Mesenchymal stem cell (in vitro differentiated cells and primary cell): ENCODE data around the gene KRTAP5-1.

Source experiments
- DNase-seq: peaks from one replicate; pipeline ENCODE4 v3.0.0-alpha.2; 2013
- H2AFZ ChIP-seq: one replicate; pipeline ENCODE4 v1.6.1; 2013; ENCODE audit warnings: low read depth, mild to moderate bottlenecking, control low read depth, inconsistent platforms, low read length, moderate library complexity
- H2AK5ac ChIP-seq: 2 replicates; pipeline ENCODE4 v1.6.1; 2013; ENCODE audit warnings: low read length, moderate library complexity, mild to moderate bottlenecking, inconsistent platforms; ENCODE audit not compliant: severe bottlenecking
- H2BK120ac ChIP-seq: one replicate; pipeline ENCODE4 v1.6.1; 2013; ENCODE audit warnings: low read depth, mild to moderate bottlenecking, inconsistent platforms, low read length, moderate library complexity
- H2BK12ac ChIP-seq, 2 experiments: one replicate each; pipeline ENCODE4 v1.6.1; 2013; ENCODE audit warnings: inconsistent platforms in 2 of 2, low read length in 2 of 2, mild to moderate bottlenecking in 2 of 2, moderate library complexity in 2 of 2, control low read depth in 1 of 2
- H2BK15ac ChIP-seq: one replicate; pipeline ENCODE4 v1.6.1; 2013; ENCODE audit warnings: mild to moderate bottlenecking, low read depth, inconsistent platforms; ENCODE audit not compliant: poor library complexity, severe bottlenecking
- H2BK5ac ChIP-seq: 2 replicates; pipeline ENCODE4 v1.6.1; 2013; ENCODE audit warnings: low read depth, mild to moderate bottlenecking, low read length, control low read depth, inconsistent platforms; ENCODE audit not compliant: poor library complexity, severe bottlenecking
- H3K14ac ChIP-seq, 2 experiments: one replicate each; pipeline ENCODE4 v1.6.1; 2013; ENCODE audit warnings: inconsistent platforms in 2 of 2, low read length in 2 of 2, control low read depth in 1 of 2, mild to moderate bottlenecking in 1 of 2, moderate library complexity in 1 of 2
- H3K18ac ChIP-seq, 2 experiments: one replicate each; pipeline ENCODE4 v1.6.1; 2013; ENCODE audit warnings: inconsistent platforms in 2 of 2, low read length in 2 of 2, control low read depth in 1 of 2, low read depth in 1 of 2, mild to moderate bottlenecking in 1 of 2
- H3K23ac ChIP-seq, 2 experiments: one replicate each; pipeline ENCODE4 v1.6.1; 2013; ENCODE audit warnings: inconsistent platforms in 2 of 2, low read length in 2 of 2, mild to moderate bottlenecking in 2 of 2, moderate library complexity in 2 of 2, control low read depth in 1 of 2
- H3K27ac ChIP-seq: 2 replicates; pipeline ENCODE4 v1.5.1; 2013; ENCODE audit warnings: mild to moderate bottlenecking, moderate library complexity, low read length, control low read depth, inconsistent platforms; ENCODE audit not compliant: poor library complexity, severe bottlenecking
- H3K27me3 ChIP-seq, 2 experiments: 2 replicates each; pipeline versions ENCODE4 v1.6.1 to v1.7.0; 2013; ENCODE audit warnings: low read length in 2 of 2, mild to moderate bottlenecking in 2 of 2, moderate library complexity in 2 of 2, control low read depth in 1 of 2, inconsistent platforms in 1 of 2; ENCODE audit not compliant: control insufficient read depth in 1 of 2, insufficient read depth in 1 of 2
- H3K36me3 ChIP-seq, 2 experiments: 2 replicates each; pipeline versions ENCODE4 v1.6.1 to v1.7.0; 2013; ENCODE audit warnings: low read length in 2 of 2, control low read depth in 1 of 2, inconsistent platforms in 1 of 2, low read depth in 1 of 2, mild to moderate bottlenecking in 1 of 2; ENCODE audit not compliant: insufficient read depth in 2 of 2, control insufficient read depth in 1 of 2
- H3K4ac ChIP-seq, 2 experiments: one replicate each; pipeline ENCODE4 v1.6.1; 2013; ENCODE audit warnings: inconsistent platforms in 2 of 2, low read length in 2 of 2, mild to moderate bottlenecking in 2 of 2, moderate library complexity in 2 of 2, control low read depth in 1 of 2, low read depth in 1 of 2
- H3K4me1 ChIP-seq: 2 replicates; pipeline ENCODE4 v1.6.1; 2013; ENCODE audit warnings: low read depth, low read length, control low read depth; ENCODE audit not compliant: control insufficient read depth, insufficient read depth
- H3K4me2 ChIP-seq: 2 replicates; pipeline ENCODE4 v1.6.1; 2013; ENCODE audit warnings: low read length, mild to moderate bottlenecking, inconsistent platforms; ENCODE audit not compliant: poor library complexity, severe bottlenecking
- H3K4me3 ChIP-seq, 2 experiments: 2 replicates each; pipeline versions ENCODE4 v1.5.1 to v1.7.0; 2013; ENCODE audit warnings: low read length in 2 of 2, mild to moderate bottlenecking in 2 of 2, control low read depth in 1 of 2, low read depth in 1 of 2; ENCODE audit not compliant: insufficient read depth in 1 of 2
- H3K79me1 ChIP-seq: replicated peaks from 2 replicates; pipeline ENCODE4 v1.6.1; 2013; ENCODE audit warnings: mild to moderate bottlenecking, control low read depth, low read length, inconsistent platforms; ENCODE audit not compliant: poor library complexity, severe bottlenecking
- H3K9ac ChIP-seq: 2 replicates; pipeline ENCODE4 v1.7.0; 2013; ENCODE audit warnings: mild to moderate bottlenecking, low read length, moderate library complexity
- H3K9me3 ChIP-seq: 2 replicates; pipeline ENCODE4 v1.7.0; 2013; ENCODE audit warnings: mild to moderate bottlenecking, low read length; ENCODE audit not compliant: control insufficient read depth
- H4K8ac ChIP-seq: one replicate; pipeline ENCODE4 v1.6.1; 2013; ENCODE audit warnings: inconsistent platforms, mild to moderate bottlenecking, low read length, moderate library complexity
- H4K91ac ChIP-seq: one replicate; pipeline ENCODE4 v1.6.1; 2013; ENCODE audit warnings: mild to moderate bottlenecking, low read length, inconsistent platforms
- WGBS: methylation state at CpG from one replicate; pipeline ENCODE4 v1.1.7; 2013; ENCODE audit warnings: mixed read lengths; 5-methylcytosine and 5-hydroxymethylcytosine counted together

Gene KRTAP5-1

GRCh38 chr11:1567721-1568100 is 17.4 kb downstream of the KRTAP5-1 start:
- no peak overlapping the region for H3K4me3 ChIP-seq

GRCh38 chr11:1567052-1567720 is 17.9 kb downstream of the KRTAP5-1 start:
- H2AK5ac ChIP-seq, result no peak overlapping the region
- H3K27ac ChIP-seq, result no peak overlapping the region
- no peak overlapping the region for H4K91ac ChIP-seq
- H2BK120ac ChIP-seq, result no peak overlapping the region
- H4K8ac ChIP-seq, result no peak overlapping the region
- H3K4me3 ChIP-seq, result no peak overlapping the region
- H3K79me1 ChIP-seq, result peaks cover 22% of the 10 kb centered on the region
- no peak overlapping the region for H2AFZ ChIP-seq
- no peak overlapping the region for H3K18ac ChIP-seq
- H2BK12ac ChIP-seq, result no peak overlapping the region
- peaks cover 0 to 53% of the 10 kb centered on the region in 2 experiments for H3K36me3 ChIP-seq
- no peaks in the 10 kb centered on the region for H3K9me3 ChIP-seq
- no peak overlapping the region for H2BK15ac ChIP-seq
- no peak overlapping the region for H3K14ac ChIP-seq
- H3K23ac ChIP-seq, result no peak overlapping the region
- no peak overlapping the region for H3K4me2 ChIP-seq
- no peak for DNase-seq
- no peak overlapping the region for H3K9ac ChIP-seq
- peaks cover 46% of the 10 kb centered on the region for H3K4me1 ChIP-seq
- no peak overlapping the region for H3K4ac ChIP-seq
- WGBS, result 81% methylated on average over 13 of the region's 13 CpGs
- no peak overlapping the region for H2BK5ac ChIP-seq
- peaks cover 0 to 50% of the 10 kb centered on the region in 2 experiments for H3K27me3 ChIP-seq

More at GRCh38 chr11:1567721-1568100, 17.4 kb downstream of the KRTAP5-1 start:
- no peak overlapping the region for H3K18ac ChIP-seq
- H4K8ac ChIP-seq, result no peak overlapping the region
- no peak overlapping the region for H2AFZ ChIP-seq
- no peak for DNase-seq
- no peak overlapping the region for H3K4ac ChIP-seq
- H2BK5ac ChIP-seq, result no peak overlapping the region
- H4K91ac ChIP-seq, result no peak overlapping the region
- WGBS, result 76% methylated on average over 6 of the region's 7 CpGs
- H3K27ac ChIP-seq, result no peak overlapping the region
- H3K23ac ChIP-seq, result no peak overlapping the region
- no peak overlapping the region for H3K14ac ChIP-seq
- no peak overlapping the region for H2AK5ac ChIP-seq
- H3K4me2 ChIP-seq, result no peak overlapping the region
- H3K79me1 ChIP-seq, result peaks cover 22% of the 10 kb centered on the region
- H2BK12ac ChIP-seq, result no peak overlapping the region
- H2BK120ac ChIP-seq, result no peak overlapping the region
- H3K4me1 ChIP-seq, result peaks cover 49% of the 10 kb centered on the region
- H3K9me3 ChIP-seq, result no peaks in the 10 kb centered on the region
- H3K27me3 ChIP-seq, result peaks cover 0 to 53% of the 10 kb centered on the region in 2 experiments
- peaks cover 0 to 48% of the 10 kb centered on the region in 2 experiments for H3K36me3 ChIP-seq
- H2BK15ac ChIP-seq, result no peak overlapping the region
- H3K9ac ChIP-seq, result no peak overlapping the region

GRCh38 chr11:1566381-1567051 is 18.6 kb downstream of the KRTAP5-1 start:
- Histone ChIP-seq H3K4me2 (no peak overlapping the region), H3K9me3 (no peaks in the 10 kb centered on the region), H2BK5ac (no peak overlapping the region), H3K18ac (no peak overlapping the region), H2BK12ac (no peak overlapping the region), H4K91ac (no peak overlapping the region), H3K4ac (no peak overlapping the region), H3K4me3 (no peak overlapping the region), H3K36me3 (peaks cover 0 to 60% of the 10 kb centered on the region in 2 experiments), H2BK15ac (no peak overlapping the region), H3K9ac (no peak overlapping the region), H2BK120ac (no peak overlapping the region), H3K4me1 (peaks cover 46% of the 10 kb centered on the region), H4K8ac (no peak overlapping the region), H3K27me3 (peaks cover 0 to 50% of the 10 kb centered on the region in 2 experiments), H2AFZ (no peak overlapping the region), H3K14ac (no peak overlapping the region), H3K23ac (no peak overlapping the region), H3K79me1 (peaks cover 22% of the 10 kb centered on the region), H3K27ac (no peak overlapping the region), H2AK5ac (no peak overlapping the region)
- 86% methylated on average over 17 of the region's 20 CpGs for WGBS
- DNase-seq, result no peak

- Histone ChIP-seq H3K36me3 (peaks cover 0 to 66% of the 10 kb centered on the region in 2 experiments), H2BK15ac (no peak overlapping the region), H3K27me3 (peaks cover 0 to 45% of the 10 kb centered on the region in 2 experiments), H3K14ac (no peak overlapping the region), H3K9me3 (no peaks in the 10 kb centered on the region), H3K4me1 (peaks cover 40% of the 10 kb centered on the region), H2AK5ac (no peak overlapping the region), H2BK12ac (no peak overlapping the region), H3K79me1 (peaks cover 20% of the 10 kb centered on the region), H2AFZ (no peak overlapping the region), H3K4me3 (no peak overlapping the region), H2BK120ac (no peak overlapping the region), H4K91ac (no peak overlapping the region), H3K27ac (no peak overlapping the region), H3K18ac (no peak overlapping the region), H3K23ac (no peak overlapping the region), H2BK5ac (no peak overlapping the region), H3K9ac (no peak overlapping the region), H4K8ac (no peak overlapping the region), H3K4me2 (no peak overlapping the region), H3K4ac (no peak overlapping the region)
- WGBS, result 85% methylated on average over 5 of the region's 5 CpGs
- no peak for DNase-seq
Measured at GRCh38 chr11:1565904-1566247, 19.2 kb downstream of the KRTAP5-1 start.
